Astrocyte of the cerebellum (primary cell): ENCODE measurements around the gene REC114.
"Not testable (repeated sequence)": the region's sequence is repeated elsewhere in the genome, so short reads cannot be mapped to it uniquely, and the experiment has no call there.

Experiments
- DNase-seq: peaks from one replicate; pipeline ENCODE4 v3.0.0-alpha.2; 2011; ENCODE audit warnings: low read depth
- H3K4me3 ChIP-seq: 2 replicates; pipeline ENCODE4 v1.5.1; 2011; ENCODE audit warnings: mild to moderate bottlenecking, low read depth, low read length, moderate library complexity
- in situ Hi-C: cut with HindIII; loops from 2 replicates; pipeline ENCODE4 v1.10.0; 2017; ENCODE audit warnings: low sequenced_read_pairs
- TF ChIP-seq, protein P1 (sequence below): IDR thresholded peaks from 2 replicates; pipeline ENCODE4 v1.5.1; 2012; ENCODE audit warnings: low read length, low read depth, moderate library complexity, mild to moderate bottlenecking; ENCODE audit errors: missing control alignments

The REC114 gene

GRCh38 chr15:73436613-73437012 is 6.4 kb upstream of the REC114 start:
- in situ Hi-C loops = no loop called here
- H3K4me3 ChIP-seq = no peak overlapping the region
- no peak for DNase-seq
- TF ChIP-seq, protein P1, sequence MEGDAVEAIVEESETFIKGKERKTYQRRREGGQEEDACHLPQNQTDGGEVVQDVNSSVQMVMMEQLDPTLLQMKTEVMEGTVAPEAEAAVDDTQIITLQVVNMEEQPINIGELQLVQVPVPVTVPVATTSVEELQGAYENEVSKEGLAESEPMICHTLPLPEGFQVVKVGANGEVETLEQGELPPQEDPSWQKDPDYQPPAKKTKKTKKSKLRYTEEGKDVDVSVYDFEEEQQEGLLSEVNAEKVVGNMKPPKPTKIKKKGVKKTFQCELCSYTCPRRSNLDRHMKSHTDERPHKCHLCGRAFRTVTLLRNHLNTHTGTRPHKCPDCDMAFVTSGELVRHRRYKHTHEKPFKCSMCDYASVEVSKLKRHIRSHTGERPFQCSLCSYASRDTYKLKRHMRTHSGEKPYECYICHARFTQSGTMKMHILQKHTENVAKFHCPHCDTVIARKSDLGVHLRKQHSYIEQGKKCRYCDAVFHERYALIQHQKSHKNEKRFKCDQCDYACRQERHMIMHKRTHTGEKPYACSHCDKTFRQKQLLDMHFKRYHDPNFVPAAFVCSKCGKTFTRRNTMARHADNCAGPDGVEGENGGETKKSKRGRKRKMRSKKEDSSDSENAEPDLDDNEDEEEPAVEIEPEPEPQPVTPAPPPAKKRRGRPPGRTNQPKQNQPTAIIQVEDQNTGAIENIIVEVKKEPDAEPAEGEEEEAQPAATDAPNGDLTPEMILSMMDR = no peak

GRCh38 chr15:73437543-73438109 is 5.3 kb upstream of the REC114 start:
- no peak overlapping the region for H3K4me3 ChIP-seq
- TF ChIP-seq, protein P1 = no peak
- in situ Hi-C loops = no loop called here
- DNase-seq = no peak

DNA sequence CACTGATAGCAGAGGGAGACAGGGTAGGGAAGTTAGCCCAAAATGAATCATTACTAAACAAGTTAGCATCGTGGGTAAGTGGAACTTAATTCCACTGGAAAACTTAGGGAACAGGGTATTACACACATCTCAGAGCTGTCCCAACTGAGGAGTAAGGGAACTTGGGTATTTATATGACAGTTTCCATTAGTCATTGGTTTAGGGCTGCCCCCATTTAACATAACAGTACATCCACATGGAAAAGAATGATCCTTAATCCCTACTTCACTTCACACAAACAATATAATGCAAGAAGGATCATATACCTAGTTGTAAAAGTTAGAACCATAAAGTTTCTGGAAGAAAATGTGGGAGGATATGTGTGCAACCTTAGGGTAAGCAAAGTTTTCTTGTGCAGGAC is 4.3 kb upstream of the REC114 start:
- H3K4me3 ChIP-seq = no peak overlapping the region
- in situ Hi-C loops = no loop called here
- TF ChIP-seq, protein P1 = no peak
- DNase-seq = no peak

DNA sequence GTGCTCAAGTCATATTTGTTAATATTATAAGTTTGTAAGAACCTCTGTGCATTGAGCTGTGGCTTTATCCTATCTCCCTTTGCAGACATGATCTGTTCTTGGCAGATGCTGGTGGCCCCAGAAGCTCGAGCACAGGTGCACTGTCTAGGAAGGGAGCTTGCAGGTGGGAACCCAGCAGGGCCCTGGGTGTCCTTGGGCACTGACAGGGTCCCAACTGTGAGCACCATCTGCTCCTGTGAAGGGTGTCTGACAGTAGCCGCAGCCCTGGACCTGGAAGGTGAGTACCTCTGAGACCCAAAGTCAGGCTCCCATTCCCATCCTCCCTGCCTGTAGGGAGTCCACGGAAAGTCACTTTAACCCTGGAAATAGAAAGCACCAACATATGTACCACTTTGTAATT is 2.4 kb upstream of the REC114 start:
- TF ChIP-seq, protein P1 = no peak
- in situ Hi-C loops = no loop called here
- DNase-seq = no peak
- H3K4me3 ChIP-seq = no peak overlapping the region

DNA sequence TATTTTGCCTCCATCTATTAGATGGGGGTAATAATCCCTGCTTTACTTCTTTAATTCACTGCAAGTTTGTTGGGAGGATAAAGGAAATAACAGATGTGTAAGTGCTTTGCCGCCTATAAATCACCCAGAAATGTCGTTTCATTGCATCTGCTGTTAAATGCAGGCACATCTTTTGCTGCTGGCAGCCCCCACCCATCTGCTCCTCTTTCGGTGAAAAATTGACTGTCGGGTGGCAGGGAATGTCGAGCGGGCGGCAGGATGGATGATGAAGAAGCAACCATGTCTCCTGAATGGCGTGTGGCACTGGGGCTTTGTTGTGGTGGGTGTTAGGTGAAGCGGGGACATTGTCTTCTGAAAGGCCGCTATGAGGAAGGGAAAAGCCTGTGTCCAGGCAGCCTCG is 543 bp upstream of the REC114 start:
- DNase-seq = no peak
- TF ChIP-seq, protein P1 = no peak
- in situ Hi-C loops = no loop called here
- H3K4me3 ChIP-seq = no peak overlapping the region

- DNase-seq, H3K4me3 ChIP-seq, in situ Hi-C loops: not testable (repeated sequence)
Measured at GRCh38 chr15:73447471-73447870, 4.5 kb downstream of the REC114 start.

DNA sequence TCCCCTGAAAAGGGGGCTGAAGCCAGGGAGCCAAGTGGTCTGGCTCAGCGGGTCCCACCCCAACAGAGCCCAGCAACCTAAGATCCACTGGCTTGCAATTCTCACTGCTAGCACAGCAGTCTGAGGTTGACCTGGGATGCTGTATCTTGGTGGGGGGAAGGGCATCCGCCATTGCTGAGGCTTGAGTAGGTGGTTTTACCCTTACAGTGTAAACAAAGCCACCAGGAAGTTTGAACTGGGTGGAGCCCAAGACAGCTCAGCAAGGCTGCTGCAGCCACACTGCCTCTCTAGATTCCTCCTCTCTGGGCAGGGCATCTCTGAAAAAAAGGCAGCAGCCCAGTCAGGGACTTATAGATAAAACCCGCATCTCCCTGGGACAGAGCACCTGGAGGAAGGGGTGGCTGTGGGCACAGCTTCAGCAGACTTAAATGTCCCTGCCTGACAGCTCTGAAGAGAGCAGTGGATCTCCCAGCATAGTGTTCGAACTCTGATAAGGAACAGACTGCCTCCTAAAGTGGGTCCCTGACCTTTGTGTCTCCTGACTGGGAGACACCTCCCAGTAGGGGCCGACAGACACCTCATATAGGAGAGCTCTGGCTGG is 5.3 kb downstream of the REC114 start:
- H3K4me3 ChIP-seq, DNase-seq, in situ Hi-C loops: not testable (repeated sequence)

- H3K4me3 ChIP-seq, in situ Hi-C loops, DNase-seq: not testable (repeated sequence)
Measured at GRCh38 chr15:73449980-73450379, 7.0 kb downstream of the REC114 start.
